Measurements from ENCODE around the gene PLPPR3. TPM values are rescaled to one million over a fixed set of nuclear protein-coding genes. Genes with fewer than 3 reads are reported as not detected.

The PLPPR3 gene
- total and polyA plus RNA-seq, 9 of the 15 experiments (the other 6 are each of a cell fraction or from before 2014, with no cell fraction given): 0.01 to 48.2 (median 8.6) TPM

DNA sequence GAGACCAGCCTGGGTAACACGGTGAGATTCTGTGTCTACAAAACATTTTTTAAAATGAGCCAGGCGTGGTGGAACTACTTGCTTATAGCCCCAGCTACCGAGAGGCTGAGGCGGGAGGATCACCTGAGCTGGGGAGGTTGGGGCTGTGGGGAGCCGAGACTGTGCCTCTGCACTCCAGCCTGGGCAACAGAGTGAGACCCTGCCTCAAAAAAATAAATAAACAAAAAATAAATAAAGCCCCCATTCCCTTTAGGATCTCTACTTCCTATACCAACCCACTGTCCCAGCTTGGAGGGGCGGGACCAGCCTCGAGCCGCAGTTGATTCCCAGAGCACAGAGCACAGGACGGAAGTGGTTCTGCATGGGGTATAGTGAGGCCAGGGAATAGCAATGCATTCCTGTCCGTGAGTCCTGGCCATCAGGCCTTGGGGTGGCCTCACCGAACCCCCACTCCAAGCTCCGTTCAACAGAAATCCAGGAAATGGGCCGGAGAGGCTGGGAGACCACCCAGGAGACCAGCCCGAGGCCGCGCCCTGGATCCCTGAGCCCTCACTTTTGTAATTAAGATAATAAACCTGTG lies 29.4 kb downstream of the PLPPR3 start (continued):
- TF ChIP-seq FOXK2 (conservative IDR thresholded peaks at IDR 0.05 in 1 of 2, IDR thresholded peaks at IDR 0.05 in 1 of 2; ENCODE audit: low read depth in 2 of 2) (0 out of 4 replicates have a peak, but pooled peaks of 1 of the 2 experiments have one; percentile 30), SP1 (CRISPR knock-in tag; IDR thresholded peaks at IDR 0.05) (peak; percentile 52; the same call in 1 of the 2 replicates), GABPB1 (CRISPR knock-in tag; IDR thresholded peaks at IDR 0.05) (no peak), ZNF263 (CRISPR knock-in tag; IDR thresholded peaks at IDR 0.05; ENCODE audit: borderline replicate concordance) (0 out of 2 replicates have a peak, but pooled peaks have one; percentile 5), TCF3 (CRISPR knock-in tag; IDR thresholded peaks at IDR 0.05) (no peak), RHOXF2B (CRISPR knock-in tag; conservative IDR thresholded peaks at IDR 0.05) (no peak)
- TF ChIP-seq, protein P1, sequence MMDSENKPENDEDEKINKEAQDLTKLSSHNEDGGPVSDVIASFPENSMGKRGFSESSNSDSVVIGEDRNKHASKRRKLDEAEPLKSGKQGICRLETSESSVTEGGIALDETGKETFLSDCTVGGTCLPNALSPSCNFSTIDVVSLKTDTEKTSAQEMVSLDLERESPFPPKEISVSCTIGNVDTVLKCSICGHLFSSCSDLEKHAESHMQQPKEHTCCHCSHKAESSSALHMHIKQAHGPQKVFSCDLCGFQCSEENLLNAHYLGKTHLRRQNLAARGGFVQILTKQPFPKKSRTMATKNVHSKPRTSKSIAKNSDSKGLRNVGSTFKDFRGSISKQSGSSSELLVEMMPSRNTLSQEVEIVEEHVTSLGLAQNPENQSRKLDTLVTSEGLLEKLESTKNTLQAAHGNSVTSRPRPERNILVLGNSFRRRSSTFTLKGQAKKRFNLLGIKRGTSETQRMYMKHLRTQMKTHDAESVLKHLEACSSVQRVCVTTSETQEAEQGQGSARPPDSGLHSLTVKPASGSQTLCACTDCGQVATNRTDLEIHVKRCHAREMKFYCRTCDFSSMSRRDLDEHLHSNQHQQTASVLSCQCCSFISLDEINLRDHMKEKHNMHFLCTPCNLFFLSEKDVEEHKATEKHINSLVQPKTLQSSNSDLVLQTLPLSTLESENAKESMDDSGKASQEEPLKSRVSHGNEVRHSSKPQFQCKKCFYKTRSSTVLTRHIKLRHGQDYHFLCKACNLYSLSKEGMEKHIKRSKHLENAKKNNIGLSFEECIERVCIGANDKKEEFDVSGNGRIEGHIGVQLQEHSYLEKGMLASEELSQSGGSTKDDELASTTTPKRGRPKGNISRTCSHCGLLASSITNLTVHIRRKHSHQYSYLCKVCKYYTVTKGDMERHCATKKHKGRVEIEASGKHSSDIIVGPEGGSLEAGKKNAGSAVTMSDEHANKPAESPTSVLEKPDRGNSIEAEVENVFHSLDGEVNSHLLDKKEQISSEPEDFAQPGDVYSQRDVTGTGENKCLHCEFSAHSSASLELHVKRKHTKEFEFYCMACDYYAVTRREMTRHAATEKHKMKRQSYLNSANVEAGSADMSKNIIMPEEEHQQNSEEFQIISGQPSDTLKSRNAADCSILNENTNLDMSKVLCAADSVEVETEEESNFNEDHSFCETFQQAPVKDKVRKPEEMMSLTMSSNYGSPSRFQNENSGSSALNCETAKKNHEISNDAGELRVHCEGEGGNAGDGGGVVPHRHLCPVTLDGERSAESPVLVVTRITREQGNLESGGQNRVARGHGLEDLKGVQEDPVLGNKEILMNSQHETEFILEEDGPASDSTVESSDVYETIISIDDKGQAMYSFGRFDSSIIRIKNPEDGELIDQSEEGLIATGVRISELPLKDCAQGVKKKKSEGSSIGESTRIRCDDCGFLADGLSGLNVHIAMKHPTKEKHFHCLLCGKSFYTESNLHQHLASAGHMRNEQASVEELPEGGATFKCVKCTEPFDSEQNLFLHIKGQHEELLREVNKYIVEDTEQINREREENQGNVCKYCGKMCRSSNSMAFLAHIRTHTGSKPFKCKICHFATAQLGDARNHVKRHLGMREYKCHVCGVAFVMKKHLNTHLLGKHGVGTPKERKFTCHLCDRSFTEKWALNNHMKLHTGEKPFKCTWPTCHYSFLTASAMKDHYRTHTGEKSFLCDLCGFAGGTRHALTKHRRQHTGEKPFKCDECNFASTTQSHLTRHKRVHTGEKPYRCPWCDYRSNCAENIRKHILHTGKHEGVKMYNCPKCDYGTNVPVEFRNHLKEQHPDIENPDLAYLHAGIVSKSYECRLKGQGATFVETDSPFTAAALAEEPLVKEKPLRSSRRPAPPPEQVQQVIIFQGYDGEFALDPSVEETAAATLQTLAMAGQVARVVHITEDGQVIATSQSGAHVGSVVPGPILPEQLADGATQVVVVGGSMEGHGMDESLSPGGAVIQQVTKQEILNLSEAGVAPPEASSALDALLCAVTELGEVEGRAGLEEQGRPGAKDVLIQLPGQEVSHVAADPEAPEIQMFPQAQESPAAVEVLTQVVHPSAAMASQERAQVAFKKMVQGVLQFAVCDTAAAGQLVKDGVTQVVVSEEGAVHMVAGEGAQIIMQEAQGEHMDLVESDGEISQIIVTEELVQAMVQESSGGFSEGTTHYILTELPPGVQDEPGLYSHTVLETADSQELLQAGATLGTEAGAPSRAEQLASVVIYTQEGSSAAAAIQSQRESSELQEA (IDR thresholded peaks at IDR 0.05; ENCODE audit: low read depth): no peak

Measured in K562 (cell line).